ENCODE results near the gene NOX3.

Gene NOX3

DNA sequence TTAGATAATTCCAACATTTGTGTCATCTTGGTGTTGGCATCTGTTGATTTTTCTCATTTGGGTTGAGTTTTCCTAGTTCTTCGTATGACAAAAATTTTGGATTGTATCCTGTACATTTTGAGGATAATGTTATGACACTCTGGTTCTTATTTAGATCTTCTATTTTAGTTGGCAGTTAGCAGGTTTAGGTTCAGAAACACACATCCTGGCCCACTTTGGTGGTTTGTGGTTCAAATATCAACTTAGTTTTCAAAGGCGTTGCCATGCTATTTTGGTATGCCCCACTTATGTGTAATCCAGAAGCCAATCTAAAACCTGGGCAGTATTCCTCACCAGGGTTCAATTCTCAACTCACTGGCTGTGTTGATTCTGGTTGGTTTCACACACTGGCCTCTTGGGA, 68.2 kb downstream of the NOX3 start:
- H3K4me3 ChIP-seq (ENCODE audit: low read length): no peak overlapping the region
- no peak for TF ChIP-seq ZNF274 (IDR thresholded peaks at IDR 0.05; ENCODE audit: low read depth, low read length)

DNA sequence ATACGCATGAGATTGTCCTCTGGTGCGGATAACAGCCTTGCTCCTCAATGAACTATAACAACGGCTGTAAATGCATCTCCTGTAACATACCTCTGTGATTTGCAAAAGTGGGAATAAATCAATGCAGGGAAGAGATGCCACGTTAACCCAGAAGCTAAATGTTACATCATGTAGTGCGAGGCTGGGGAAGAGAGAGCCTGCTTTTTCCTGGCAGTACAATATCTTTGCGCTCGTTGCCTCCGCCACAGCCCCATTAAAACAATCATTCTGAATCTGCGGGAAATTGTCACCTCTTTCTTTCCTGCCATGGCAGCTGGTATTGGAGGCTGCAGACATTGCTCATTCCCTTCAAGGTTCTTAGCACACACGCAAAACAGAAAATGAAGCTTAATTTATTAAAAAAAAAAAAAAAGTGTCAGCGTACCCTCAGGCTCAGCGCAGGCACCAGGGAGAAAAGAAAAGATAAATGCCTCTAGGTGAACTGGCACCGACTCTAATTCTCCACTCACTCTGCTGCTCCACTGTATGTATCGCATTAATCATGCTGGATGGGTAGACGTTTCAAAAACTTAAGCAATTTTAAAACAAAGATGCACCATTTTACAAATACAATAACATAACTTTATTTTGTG, 71.2 kb downstream of the NOX3 start:
- H3K4me3 ChIP-seq (ENCODE audit: low read length): no peak overlapping the region
- TF ChIP-seq ZNF274 (IDR thresholded peaks at IDR 0.05; ENCODE audit: low read depth, low read length): no peak

DNA sequence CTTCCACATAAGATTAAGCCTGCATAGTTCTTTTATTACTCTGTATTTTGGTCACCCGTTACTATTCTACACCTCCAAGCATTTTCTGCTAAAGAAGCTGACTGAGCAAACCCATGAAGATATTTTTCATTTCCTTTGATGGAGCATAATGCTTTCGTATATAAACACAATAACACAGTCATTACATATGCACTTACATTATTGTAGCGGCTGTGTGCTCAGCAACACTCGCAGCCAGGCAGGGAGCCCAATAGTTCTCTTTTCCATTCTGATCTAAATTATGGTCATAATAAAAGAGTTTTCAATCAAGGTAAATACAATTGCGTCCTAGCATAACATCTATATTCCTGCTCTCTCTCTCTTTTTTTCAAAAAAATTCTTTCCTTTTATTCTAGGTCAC, 71.7 kb downstream of the NOX3 start:
- no peak overlapping the region for H3K4me3 ChIP-seq (ENCODE audit: low read length)
- TF ChIP-seq ZNF274 (IDR thresholded peaks at IDR 0.05; ENCODE audit: low read depth, low read length): no peak

DNA sequence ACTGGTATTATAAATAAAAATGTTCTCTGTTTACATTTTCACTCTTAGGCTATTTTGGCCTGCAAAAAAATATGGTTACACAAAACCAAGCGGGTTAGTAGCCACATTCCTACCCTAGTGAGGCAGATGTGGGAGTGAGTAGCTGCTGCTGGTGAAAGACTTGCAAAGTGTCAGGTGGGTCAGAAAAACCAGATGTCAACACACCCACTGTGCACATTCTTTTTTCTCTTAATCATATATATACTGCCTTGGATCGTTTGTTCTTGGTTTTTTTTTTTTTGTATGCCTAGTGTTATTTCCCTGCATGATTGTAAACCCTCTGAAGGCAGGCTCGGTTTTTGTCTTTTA, 73.3 kb downstream of the NOX3 start:
- no peak for TF ChIP-seq ZNF274 (IDR thresholded peaks at IDR 0.05; ENCODE audit: low read depth, low read length)
- no peak overlapping the region for H3K4me3 ChIP-seq (ENCODE audit: low read length)

DNA sequence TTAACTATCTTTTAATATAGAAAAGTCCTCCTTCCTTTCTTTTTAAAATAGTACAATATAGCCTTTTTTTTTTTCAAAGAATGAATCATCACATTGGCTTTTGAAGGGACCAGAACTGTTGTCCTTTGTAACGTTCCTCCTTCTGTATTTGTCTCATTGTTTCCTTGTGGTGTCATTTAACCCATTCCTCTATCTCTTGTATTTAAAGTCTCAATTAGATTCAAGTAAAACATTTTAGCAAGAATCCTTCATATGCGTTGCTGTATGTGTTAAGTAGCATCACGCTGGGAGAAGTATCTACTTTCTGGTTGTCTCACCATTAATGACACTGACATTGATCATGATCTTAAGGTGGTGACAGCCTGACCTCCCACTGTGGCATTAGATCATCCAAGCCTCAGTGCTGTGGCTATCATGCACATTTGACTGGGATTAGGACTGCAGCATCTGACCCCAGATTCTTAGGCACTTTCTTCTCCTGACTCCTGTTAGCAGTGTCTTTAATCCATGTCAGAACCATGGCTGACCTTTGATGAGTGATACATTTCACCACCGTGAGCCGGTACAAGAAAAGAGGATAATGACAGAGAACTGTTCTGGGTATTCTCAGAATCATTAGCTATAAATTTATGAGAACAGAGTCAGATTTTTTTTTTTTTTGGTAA, 73.8 kb downstream of the NOX3 start:
- TF ChIP-seq ZNF274 (IDR thresholded peaks at IDR 0.05; ENCODE audit: low read depth, low read length): no peak

DNA sequence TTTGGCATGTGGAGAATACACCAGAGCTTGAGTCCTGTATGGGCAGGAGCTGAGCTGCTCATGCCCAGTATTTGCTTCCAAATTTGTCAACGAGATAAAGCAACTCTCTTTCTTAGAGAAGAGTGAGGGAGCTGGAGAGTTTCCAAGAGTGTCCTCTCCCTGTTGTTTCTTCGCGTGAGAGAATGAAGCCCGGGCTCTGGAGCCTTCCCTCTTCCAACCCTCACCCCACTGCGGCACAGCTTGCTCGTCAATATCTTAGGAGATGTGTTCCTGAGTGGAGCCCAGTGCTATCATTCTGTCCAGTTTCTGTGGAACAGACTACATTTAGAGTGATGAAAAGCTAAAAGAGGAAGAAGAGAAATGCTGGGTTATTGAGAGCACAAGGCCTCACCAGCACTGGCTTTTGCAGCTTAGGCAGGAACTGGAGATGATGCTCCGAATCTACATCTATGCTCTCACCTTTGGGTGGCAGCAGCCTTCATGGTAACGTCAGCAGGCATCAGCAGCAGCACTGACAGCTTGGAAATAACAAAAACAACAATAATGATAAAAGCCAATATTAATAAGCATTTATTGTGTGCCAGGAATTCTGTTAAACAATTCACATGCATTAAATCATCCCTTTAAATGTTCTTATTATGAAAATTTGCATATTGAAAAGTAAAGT, 74.8 kb downstream of the NOX3 start:
- no peak for TF ChIP-seq ZNF274 (IDR thresholded peaks at IDR 0.05; ENCODE audit: low read depth, low read length)
- H3K4me3 ChIP-seq (ENCODE audit: low read length): no peak overlapping the region

More for the DNA sequence above, 73.8 kb downstream of the NOX3 start:
- H3K4me3 ChIP-seq (ENCODE audit: low read length): no peak overlapping the region

DNA sequence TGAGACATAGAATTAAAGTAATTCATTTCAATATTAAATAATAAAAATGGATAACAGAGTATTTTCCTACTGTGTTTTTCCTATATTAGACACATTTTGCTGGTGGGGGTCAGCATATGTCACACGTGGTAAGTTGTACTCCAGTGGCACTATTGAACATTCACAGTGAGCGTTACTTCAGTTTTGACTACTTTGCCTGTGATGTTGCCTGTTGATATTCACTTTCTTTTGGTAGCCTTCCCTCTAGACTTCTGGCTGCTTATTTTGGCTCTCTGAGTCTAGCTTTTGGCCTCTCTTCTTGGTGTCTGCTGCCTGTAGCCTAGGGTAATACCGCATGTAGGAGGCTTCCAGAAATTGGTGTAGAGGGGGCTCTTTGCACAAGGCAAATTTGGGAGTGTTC, 76.9 kb downstream of the NOX3 start:
- H3K4me3 ChIP-seq (ENCODE audit: low read length): no peak overlapping the region
- TF ChIP-seq ZNF274 (IDR thresholded peaks at IDR 0.05; ENCODE audit: low read depth, low read length): no peak

DNA sequence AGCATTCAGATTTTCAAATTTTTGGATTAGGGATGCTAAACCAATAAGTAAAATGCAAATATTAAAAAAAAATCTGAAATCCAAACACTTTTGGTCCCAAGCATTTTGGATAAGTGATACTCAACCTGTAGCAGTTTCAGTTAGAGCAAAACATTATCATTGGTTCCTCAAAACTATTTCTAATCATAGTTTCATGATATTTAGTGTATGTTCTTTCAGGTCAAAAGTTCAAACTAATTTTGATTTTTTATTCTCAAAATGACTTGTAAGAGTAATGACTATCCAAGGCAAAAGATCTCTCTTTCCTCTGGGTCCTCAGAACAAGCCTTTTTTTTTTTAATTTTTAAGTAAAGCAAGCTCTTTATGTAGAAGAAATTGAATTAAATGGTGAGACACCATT, 77.4 kb downstream of the NOX3 start:
- TF ChIP-seq ZNF274 (IDR thresholded peaks at IDR 0.05; ENCODE audit: low read depth, low read length): no peak
- H3K4me3 ChIP-seq (ENCODE audit: low read length): no peak overlapping the region

DNA sequence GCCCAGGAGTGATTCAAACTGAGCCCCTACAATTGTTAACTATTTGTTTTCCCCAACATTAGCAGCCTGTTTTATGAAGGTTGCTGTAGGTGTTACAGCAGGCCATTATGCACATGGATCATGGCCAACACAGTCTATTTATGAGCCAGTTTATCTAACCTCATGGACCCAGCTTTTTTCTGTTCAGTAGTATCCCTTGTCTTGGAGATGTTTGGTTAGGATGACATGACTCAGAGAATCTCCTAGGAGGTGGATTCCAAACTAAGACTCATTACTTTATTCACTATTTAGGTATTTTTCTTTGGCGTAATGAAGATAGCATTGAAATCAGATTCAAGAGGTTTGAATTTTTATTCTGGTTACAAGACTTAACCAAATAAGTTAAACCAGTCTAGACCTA, 78.6 kb downstream of the NOX3 start:
- no peak overlapping the region for H3K4me3 ChIP-seq (ENCODE audit: low read length)
- no peak for TF ChIP-seq ZNF274 (IDR thresholded peaks at IDR 0.05; ENCODE audit: low read depth, low read length)

DNA sequence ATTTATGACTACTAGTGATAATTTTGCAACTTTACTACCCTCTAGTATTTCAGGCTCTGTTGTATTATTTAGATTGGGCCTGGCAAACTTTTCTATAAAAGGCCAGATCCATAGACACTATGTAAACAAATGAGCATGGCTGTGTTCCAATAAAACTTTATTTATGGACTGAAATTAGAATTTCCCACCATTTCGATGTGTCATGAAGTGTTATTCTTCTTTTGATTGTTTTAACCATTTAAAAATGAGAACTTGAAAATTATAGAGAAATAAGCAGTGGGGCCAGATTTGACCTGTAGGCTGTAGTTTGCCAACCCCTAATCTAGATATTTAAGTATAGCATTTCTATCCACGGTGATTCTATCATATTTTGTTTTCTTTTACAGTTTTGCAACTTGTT, 79.8 kb downstream of the NOX3 start:
- no peak overlapping the region for H3K4me3 ChIP-seq (ENCODE audit: low read length)
- TF ChIP-seq ZNF274 (IDR thresholded peaks at IDR 0.05; ENCODE audit: low read depth, low read length): no peak

DNA sequence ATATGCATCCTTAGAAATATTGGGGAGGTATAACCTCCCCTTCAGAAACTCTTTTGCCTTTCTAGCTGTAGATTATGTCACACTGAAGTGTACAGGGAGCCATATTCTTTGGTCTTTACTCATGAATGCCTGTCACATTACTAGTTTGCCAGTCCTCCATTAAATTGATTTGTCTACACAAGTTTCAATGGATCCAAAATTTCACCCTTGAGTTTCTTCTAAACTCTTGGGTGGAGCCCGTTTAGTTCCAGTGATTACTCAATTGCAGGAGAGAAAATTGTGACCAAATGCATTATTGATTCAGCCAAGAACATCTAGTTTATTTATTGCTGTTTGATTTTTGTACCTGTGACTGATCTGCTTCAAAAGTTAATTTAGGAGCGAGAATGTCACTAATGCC, 81.0 kb downstream of the NOX3 start:
- H3K4me3 ChIP-seq (ENCODE audit: low read length): no peak overlapping the region
- no peak for TF ChIP-seq ZNF274 (IDR thresholded peaks at IDR 0.05; ENCODE audit: low read depth, low read length)

DNA sequence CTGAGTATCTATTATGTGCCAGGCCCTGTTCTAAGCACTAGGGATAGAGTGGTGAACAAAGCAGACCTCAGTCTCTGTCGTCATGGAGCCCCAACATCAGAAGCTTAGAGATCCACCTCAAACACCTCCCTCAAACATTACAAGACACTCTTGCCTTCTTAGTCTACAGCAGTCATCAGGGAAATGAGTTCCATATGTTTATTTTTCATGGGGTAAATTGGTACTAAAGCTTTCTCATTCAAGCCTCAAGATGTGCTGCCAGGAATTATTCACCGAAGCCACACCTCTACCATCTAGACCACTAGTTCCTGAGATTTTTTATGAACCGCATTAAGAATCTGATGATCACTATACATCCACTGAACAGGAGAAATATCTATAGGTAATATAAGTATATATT, 82.4 kb downstream of the NOX3 start:
- H3K4me3 ChIP-seq (ENCODE audit: low read length): no peak overlapping the region
- TF ChIP-seq ZNF274 (IDR thresholded peaks at IDR 0.05; ENCODE audit: low read depth, low read length): no peak

DNA sequence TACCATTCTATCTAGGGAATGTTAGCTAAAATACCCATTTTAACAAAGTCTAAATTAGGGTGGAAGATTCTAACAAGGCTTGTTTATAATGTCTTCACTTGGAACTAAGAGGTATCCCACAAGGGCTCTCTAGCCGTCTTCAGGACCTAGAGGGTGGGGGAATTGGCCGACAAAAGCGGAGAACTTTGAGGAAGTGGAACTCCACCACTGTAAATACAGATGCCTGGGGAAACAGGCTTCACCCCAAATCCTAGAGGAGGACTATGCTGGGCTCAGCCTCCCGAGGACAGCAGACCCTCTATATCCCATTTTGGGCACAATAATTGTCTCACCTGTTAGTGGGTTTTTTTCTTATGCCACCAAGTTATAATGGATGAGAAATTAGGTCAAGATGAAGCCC, 83.4 kb downstream of the NOX3 start:
- H3K4me3 ChIP-seq (ENCODE audit: low read length): no peak overlapping the region
- no peak for TF ChIP-seq ZNF274 (IDR thresholded peaks at IDR 0.05; ENCODE audit: low read depth, low read length)

DNA sequence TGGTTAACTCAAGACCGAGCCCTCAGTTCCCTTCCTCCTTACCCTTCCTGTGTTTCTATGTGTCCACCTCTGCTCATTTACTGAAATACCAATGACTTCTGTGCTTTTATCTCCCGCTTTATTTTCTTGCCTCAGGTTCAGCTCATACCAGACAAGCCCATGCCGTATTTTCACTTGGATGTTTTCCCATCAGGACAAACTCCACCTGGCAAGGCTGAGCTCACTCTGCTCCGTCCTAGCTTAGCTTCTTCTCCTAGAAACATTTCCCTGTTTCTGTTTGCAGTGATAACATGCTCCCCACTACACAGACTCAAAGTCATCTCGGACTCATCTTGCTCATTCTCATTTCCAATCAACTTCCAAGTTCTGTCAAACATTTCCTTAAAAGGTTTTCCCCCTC, 84.4 kb downstream of the NOX3 start:
- no peak for TF ChIP-seq ZNF274 (IDR thresholded peaks at IDR 0.05; ENCODE audit: low read depth, low read length)
- H3K4me3 ChIP-seq (ENCODE audit: low read length): no peak overlapping the region

DNA sequence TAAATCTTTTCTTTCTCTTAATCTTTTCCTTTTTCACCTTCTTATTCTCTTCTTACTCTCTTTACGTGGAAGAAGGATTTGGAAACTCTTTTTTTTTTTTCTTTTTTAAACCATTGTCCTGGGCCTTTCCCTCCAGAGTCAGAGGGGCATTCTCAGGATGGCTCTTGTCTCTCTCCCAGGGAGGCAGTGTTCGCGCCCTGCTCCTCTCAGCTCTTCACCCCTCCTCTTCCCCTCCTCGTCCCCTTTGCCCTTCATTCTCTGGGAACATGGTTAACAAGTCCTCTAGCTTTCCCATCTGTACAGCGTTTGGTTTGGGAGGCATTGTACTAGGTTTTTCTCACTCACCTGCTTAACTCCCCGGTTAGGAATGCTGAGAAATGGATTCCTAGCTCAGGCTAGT, 89.3 kb downstream of the NOX3 start:
- no peak overlapping the region for H3K4me3 ChIP-seq (ENCODE audit: low read length)
- no peak for TF ChIP-seq ZNF274 (IDR thresholded peaks at IDR 0.05; ENCODE audit: low read depth, low read length)

All from GM08714 (cell line).